ENCODE results near the gene GNG11.
"Not testable (repeated sequence)": the region's sequence is repeated elsewhere in the genome, so short reads cannot be mapped to it uniquely, and the experiment has no call there.

GNG11 gene

GRCh38 chr7:93911242-93911641, 10.3 kb upstream of the GNG11 start:
- DNase-seq (ENCODE audit: low read depth in 2 of 2): not testable (repeated sequence)

GRCh38 chr7:93911661-93912060, 9.9 kb upstream of the GNG11 start:
- DNase-seq (ENCODE audit: low read depth in 2 of 2): not testable (repeated sequence)

- DNase-seq (ENCODE audit: low read depth in 2 of 2): no peak
These were observed 8.3 kb upstream of the GNG11 start for GRCh38 chr7:93913197-93913596.

- no peak for DNase-seq (ENCODE audit: low read depth in 2 of 2)
These were observed 6.9 kb upstream of the GNG11 start for GRCh38 chr7:93914581-93915066.

- DNase-seq (ENCODE audit: low read depth in 2 of 2): not testable (repeated sequence)
These were observed 6.2 kb upstream of the GNG11 start for GRCh38 chr7:93915206-93915842.

- DNase-seq (ENCODE audit: low read depth in 2 of 2): not testable (repeated sequence)
These were observed 5.6 kb upstream of the GNG11 start for GRCh38 chr7:93915888-93916287.

- DNase-seq (ENCODE audit: low read depth in 2 of 2): not testable (repeated sequence)
These were observed 5.2 kb upstream of the GNG11 start for GRCh38 chr7:93916315-93916714.

- DNase-seq (ENCODE audit: low read depth in 2 of 2): no peak
These were observed 896 bp upstream of the GNG11 start for GRCh38 chr7:93920496-93921182.

GRCh38 chr7:93921186-93921585, 349 bp upstream of the GNG11 start:
- DNase-seq (ENCODE audit: low read depth in 2 of 2): no peak

GRCh38 chr7:93923296-93923695, 1.8 kb downstream of the GNG11 start:
- DNase-seq (ENCODE audit: low read depth in 2 of 2): no peak

GRCh38 chr7:93923942-93924341, 2.4 kb downstream of the GNG11 start:
- no peak for DNase-seq (ENCODE audit: low read depth in 2 of 2)

GRCh38 chr7:93926800-93927199, 5.3 kb downstream of the GNG11 start:
- DNase-seq (ENCODE audit: low read depth in 2 of 2): no peak

GRCh38 chr7:93927585-93927984, 6.0 kb downstream of the GNG11 start:
- DNase-seq (ENCODE audit: low read depth in 2 of 2): no peak

- no peak for DNase-seq (ENCODE audit: low read depth in 2 of 2)
These were observed 10.1 kb downstream of the GNG11 start for GRCh38 chr7:93931655-93932054.

- DNase-seq (ENCODE audit: low read depth in 2 of 2): no peak
These were observed 11.6 kb downstream of the GNG11 start for GRCh38 chr7:93933156-93933555.

- DNase-seq (ENCODE audit: low read depth in 2 of 2): no peak
These were observed 13.6 kb downstream of the GNG11 start for GRCh38 chr7:93935102-93935501.

- no peak for DNase-seq (ENCODE audit: low read depth in 2 of 2)
These were observed 16.3 kb downstream of the GNG11 start for GRCh38 chr7:93937818-93938217.

- no peak for DNase-seq (ENCODE audit: low read depth in 2 of 2)
These were observed 16.8 kb downstream of the GNG11 start for GRCh38 chr7:93938293-93938692.

- DNase-seq (ENCODE audit: low read depth in 2 of 2): no peak
These were observed 20.4 kb downstream of the GNG11 start for GRCh38 chr7:93941945-93942344.

- no peak for DNase-seq (ENCODE audit: low read depth in 2 of 2)
These were observed 22.4 kb downstream of the GNG11 start for GRCh38 chr7:93943816-93944540.

- no peak for DNase-seq (ENCODE audit: low read depth in 2 of 2)
These were observed 23.1 kb downstream of the GNG11 start for GRCh38 chr7:93944673-93945072.

- DNase-seq (ENCODE audit: low read depth in 2 of 2): no peak
These were observed 23.5 kb downstream of the GNG11 start for GRCh38 chr7:93945083-93945482.
